ENCODE data around the gene RPS21. TPM values are rescaled to one million over a fixed set of nuclear protein-coding genes. Genes with fewer than 3 reads are reported as not detected.

RPS21 gene
- total and polyA plus RNA-seq, 9 of the 15 experiments (the other 6 are each of a cell fraction or from before 2014, with no cell fraction given): 1,380 to 5,647 (median 3,091) TPM

DNA sequence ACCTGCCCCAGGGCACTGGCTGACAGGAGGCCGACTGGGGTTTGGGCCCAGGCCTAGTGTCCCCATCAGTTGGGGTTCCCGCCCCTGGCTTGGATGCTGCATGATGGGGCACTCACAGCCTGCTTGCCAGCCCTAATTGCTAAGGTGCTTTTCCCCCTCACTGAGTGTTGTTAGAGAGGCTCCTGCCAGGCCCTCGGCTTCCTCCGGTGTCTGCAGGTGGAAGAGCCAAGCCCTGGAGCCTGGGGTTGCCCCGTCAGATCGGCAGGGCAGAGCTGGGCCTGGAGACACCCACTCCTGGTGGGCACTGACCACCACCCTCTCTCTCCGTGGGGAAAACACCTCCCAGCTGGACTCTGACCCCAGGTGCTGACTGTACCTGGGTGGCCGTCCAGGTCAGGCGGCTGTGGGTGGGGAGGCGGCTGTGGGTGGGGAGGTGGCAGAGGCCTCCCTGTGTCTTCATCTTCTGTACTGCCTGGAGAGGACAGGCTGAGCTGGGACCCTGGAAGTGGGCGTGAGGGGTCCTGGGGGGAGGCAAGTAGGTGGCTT lies 26.2 kb downstream of the RPS21 start:
- Histone ChIP-seq H3K9me1 (ENCODE audit: control insufficient read depth, insufficient read depth, low read length) (peaks cover 3% of the 10 kb centered on the region), H3K27me3 (ENCODE audit: control insufficient read depth in 2 of 2, insufficient read depth in 2 of 2, low read length in 2 of 2) (peaks cover 10 to 31% of the 10 kb centered on the region in 2 experiments; a peak in 4 of 5 replicates), H3K4me2 (ENCODE audit: insufficient read depth, low read length) (no peak overlapping the region), H3K36me3 (ENCODE audit: control insufficient read depth, insufficient read depth, low read length) (no peaks in the 10 kb centered on the region), H4K20me1 (replicated peaks; ENCODE audit: control insufficient read depth, insufficient read depth, low read length) (0 out of 2 replicates have a peak, but pooled peaks cover 6% of the 10 kb centered on the region), H2AFZ (ENCODE audit: low read depth, low read length) (no peak overlapping the region), H3K9me3 (replicated peaks; ENCODE audit: control insufficient read depth, insufficient read depth, low read depth, low read length) (no peaks in the 10 kb centered on the region), H3K27ac (ENCODE audit: extremely low read depth, low read depth, low read length) (no peak overlapping the region), H3K4me3 (no peak overlapping the region), H3K9ac (ENCODE audit: insufficient read depth in 1 of 2, low read depth in 2 of 2, low read length in 2 of 2) (0 out of 4 replicates have a peak overlapping the region, but pooled peaks of 1 of the 2 experiments have one; percentile 0), H3K4me1 (replicated peaks in 1 of 2; ENCODE audit: control insufficient read depth in 2 of 2, insufficient read depth in 2 of 2, low read length in 2 of 2) (peaks cover 8 to 90% of the 10 kb centered on the region in 2 experiments; a peak in 4 of 5 replicates), H3K79me2 (ENCODE audit: control insufficient read depth, insufficient read depth, low read length) (no peaks in the 10 kb centered on the region)
- intact Hi-C loops (cut with micrococcal nuclease) (no loop called here), in situ Hi-C loops (cut with MboI) (loop anchor here (10.0 kb wide), 1 partner anchor 202 kb away; no protein-coding TSS in a partner anchor)
- BruUV-seq (replicated peaks): no TSS peak
- no peak for FAIRE-seq
- ChIA-PET POLR2A (interaction anchor here (0.6 kb wide), 1 partner anchor 97 kb away, joined by 3 read pairs; no protein-coding TSS in a partner anchor), CTCF (ENCODE audit: low intra/inter-chr PET ratio) (interaction anchor here (1.3 kb wide), 1 partner anchor 83 kb away, joined by 4 read pairs; no protein-coding TSS in a partner anchor)
- TF ChIP-seq ZKSCAN1 (IDR thresholded peaks at IDR 0.05; ENCODE audit: low read depth, low read length): no peak
- DNase-seq (ENCODE audit: extremely low read depth in 1 of 4, low spot score in 3 of 4): no peak
- ATAC-seq: no peak
- 34% methylated on average over 11 of the region's 11 CpGs for WGBS (ENCODE audit: insufficient coverage, low coverage, missing lambda C conversion rate)

- Histone ChIP-seq H3K4me1 (replicated peaks in 1 of 2; ENCODE audit: control insufficient read depth in 2 of 2, insufficient read depth in 2 of 2, low read length in 2 of 2) (peaks cover 9 to 90% of the 10 kb centered on the region in 2 experiments; a peak in 4 of 5 replicates), H3K27me3 (ENCODE audit: control insufficient read depth in 2 of 2, insufficient read depth in 2 of 2, low read length in 2 of 2) (peaks cover 10 to 31% of the 10 kb centered on the region in 2 experiments; a peak in 4 of 5 replicates), H3K79me2 (ENCODE audit: control insufficient read depth, insufficient read depth, low read length) (no peaks in the 10 kb centered on the region), H4K20me1 (replicated peaks; ENCODE audit: control insufficient read depth, insufficient read depth, low read length) (0 out of 2 replicates have a peak, but pooled peaks cover 6% of the 10 kb centered on the region), H3K36me3 (ENCODE audit: control insufficient read depth, insufficient read depth, low read length) (no peaks in the 10 kb centered on the region), H3K27ac (ENCODE audit: extremely low read depth, low read depth, low read length) (no peak overlapping the region), H2AFZ (ENCODE audit: low read depth, low read length) (no peak overlapping the region), H3K9me1 (ENCODE audit: control insufficient read depth, insufficient read depth, low read length) (peaks cover 3% of the 10 kb centered on the region), H3K9ac (ENCODE audit: insufficient read depth in 1 of 2, low read depth in 2 of 2, low read length in 2 of 2) (no peak overlapping the region; a peak in 1 of 4 replicates), H3K4me3 (no peak overlapping the region), H3K4me2 (ENCODE audit: insufficient read depth, low read length) (no peak overlapping the region), H3K9me3 (replicated peaks; ENCODE audit: control insufficient read depth, insufficient read depth, low read depth, low read length) (no peaks in the 10 kb centered on the region)
- POLR2A ChIA-PET: interaction anchor here (0.6 to 1.0 kb wide), 3 partner anchors 14 to 17 kb away, joined by 3 read pairs; partner anchors contain the start of gene RBBP8NL
- CTCF ChIA-PET (ENCODE audit: low intra/inter-chr PET ratio): no interaction called here
- no peak for ATAC-seq
- in situ Hi-C loops (cut with MboI) (loop anchor here (10.0 kb wide), 1 partner anchor 201 kb away; no protein-coding TSS in a partner anchor), intact Hi-C loops (cut with micrococcal nuclease) (no loop called here)
- no peak for FAIRE-seq
- WGBS (ENCODE audit: insufficient coverage, low coverage, missing lambda C conversion rate): 33% methylated on average over 15 of the region's 22 CpGs
- TF ChIP-seq, protein P1, sequence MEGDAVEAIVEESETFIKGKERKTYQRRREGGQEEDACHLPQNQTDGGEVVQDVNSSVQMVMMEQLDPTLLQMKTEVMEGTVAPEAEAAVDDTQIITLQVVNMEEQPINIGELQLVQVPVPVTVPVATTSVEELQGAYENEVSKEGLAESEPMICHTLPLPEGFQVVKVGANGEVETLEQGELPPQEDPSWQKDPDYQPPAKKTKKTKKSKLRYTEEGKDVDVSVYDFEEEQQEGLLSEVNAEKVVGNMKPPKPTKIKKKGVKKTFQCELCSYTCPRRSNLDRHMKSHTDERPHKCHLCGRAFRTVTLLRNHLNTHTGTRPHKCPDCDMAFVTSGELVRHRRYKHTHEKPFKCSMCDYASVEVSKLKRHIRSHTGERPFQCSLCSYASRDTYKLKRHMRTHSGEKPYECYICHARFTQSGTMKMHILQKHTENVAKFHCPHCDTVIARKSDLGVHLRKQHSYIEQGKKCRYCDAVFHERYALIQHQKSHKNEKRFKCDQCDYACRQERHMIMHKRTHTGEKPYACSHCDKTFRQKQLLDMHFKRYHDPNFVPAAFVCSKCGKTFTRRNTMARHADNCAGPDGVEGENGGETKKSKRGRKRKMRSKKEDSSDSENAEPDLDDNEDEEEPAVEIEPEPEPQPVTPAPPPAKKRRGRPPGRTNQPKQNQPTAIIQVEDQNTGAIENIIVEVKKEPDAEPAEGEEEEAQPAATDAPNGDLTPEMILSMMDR (IDR thresholded peaks at IDR 0.05 in 2 of 3, conservative IDR thresholded peaks at IDR 0.05 in 1 of 3; ENCODE audit: insufficient read depth in 2 of 3, low read depth in 1 of 3, low read length in 3 of 3): peak in 1 of 3 experiments; percentile 28; a peak in 1 of 6 replicates
- TF ChIP-seq ZNF174 (CRISPR knock-in tag; IDR thresholded peaks at IDR 0.05) (no peak), HBP1 (CRISPR knock-in tag; IDR thresholded peaks at IDR 0.05) (no peak)
- BruUV-seq (replicated peaks): no TSS peak
- no peak for DNase-seq (ENCODE audit: extremely low read depth in 1 of 4, low spot score in 3 of 4)
These were observed 27.1 kb downstream of the RPS21 start for GRCh38 chr20:62413896-62414481.
